Neutrophil (primary cell): Measurements from ENCODE around the gene DACH1.

ENCODE experiments used
- H3K27ac ChIP-seq: fragments of 200-600 bp; sonication (generic); 2 replicates; pipeline ENCODE4 v1.5.1; 2016; ENCODE audit warnings: mild to moderate bottlenecking, moderate library complexity
- H3K27me3 ChIP-seq: fragments of 200-600 bp; sonication (generic); 2 replicates; pipeline ENCODE4 v1.6.0; 2016; ENCODE audit warnings: mild to moderate bottlenecking
- H3K36me3 ChIP-seq: fragments of 200-600 bp; sonication (generic); 2 replicates; pipeline ENCODE4 v1.5.1; 2017
- H3K4me1 ChIP-seq, 2 experiments: fragments of 200-600 bp in 1 of 2; sonication (generic) in 1 of 2; 1 replicate in 1 of 2; 2 replicates in 1 of 2; pipeline versions ENCODE4 v1.5.1 to v1.6.1; 2013 to 2016; ENCODE audit warnings: low read depth in 1 of 2, low read length in 1 of 2, mild to moderate bottlenecking in 1 of 2, moderate library complexity in 1 of 2; ENCODE audit not compliant: control insufficient read depth in 1 of 2, insufficient read depth in 1 of 2
- H3K4me3 ChIP-seq, 2 experiments: fragments of 200-600 bp in 1 of 2; sonication (generic) in 1 of 2; 1 replicate in 1 of 2; 2 replicates in 1 of 2; pipeline ENCODE4 v1.5.1; 2013 to 2016; ENCODE audit warnings: low read depth in 1 of 2, low read length in 1 of 2, mild to moderate bottlenecking in 1 of 2, moderate library complexity in 1 of 2
- H3K9me3 ChIP-seq: fragments of 200-600 bp; sonication (generic); 2 replicates; pipeline ENCODE4 v1.5.1; 2016
- TF ChIP-seq, protein P1 (sequence below): fragments of 200-600 bp; sonication (generic); IDR thresholded peaks from 2 replicates; pipeline ENCODE4 v1.5.1; 2016; ENCODE audit warnings: antibody characterized with exemption

The DACH1 gene

DNA sequence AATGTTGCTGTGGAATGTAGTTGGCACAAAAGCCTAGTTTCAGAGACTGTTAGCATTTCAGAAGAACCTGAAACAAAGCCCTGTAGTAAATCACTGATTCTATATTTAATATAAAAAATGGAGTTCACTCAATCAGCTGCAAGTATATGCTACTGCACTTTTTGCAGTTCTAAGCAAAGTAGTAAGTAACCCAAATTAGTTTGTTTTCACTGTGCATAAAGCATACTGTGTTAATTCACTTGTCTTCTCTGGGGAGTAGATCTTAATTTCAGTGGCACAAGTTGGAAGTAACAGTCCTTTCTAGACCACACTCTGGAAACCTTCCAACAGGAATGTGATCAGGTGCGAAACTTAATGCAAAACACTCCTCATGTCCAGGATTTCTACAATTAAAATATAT, 139.3 kb downstream of the DACH1 start:
- no peak overlapping the region for H3K4me3 ChIP-seq
- H3K27ac ChIP-seq, result no peak overlapping the region
- H3K27me3 ChIP-seq, result no peaks in the 10 kb centered on the region
- H3K9me3 ChIP-seq, result no peaks in the 10 kb centered on the region
- TF ChIP-seq, protein P1, sequence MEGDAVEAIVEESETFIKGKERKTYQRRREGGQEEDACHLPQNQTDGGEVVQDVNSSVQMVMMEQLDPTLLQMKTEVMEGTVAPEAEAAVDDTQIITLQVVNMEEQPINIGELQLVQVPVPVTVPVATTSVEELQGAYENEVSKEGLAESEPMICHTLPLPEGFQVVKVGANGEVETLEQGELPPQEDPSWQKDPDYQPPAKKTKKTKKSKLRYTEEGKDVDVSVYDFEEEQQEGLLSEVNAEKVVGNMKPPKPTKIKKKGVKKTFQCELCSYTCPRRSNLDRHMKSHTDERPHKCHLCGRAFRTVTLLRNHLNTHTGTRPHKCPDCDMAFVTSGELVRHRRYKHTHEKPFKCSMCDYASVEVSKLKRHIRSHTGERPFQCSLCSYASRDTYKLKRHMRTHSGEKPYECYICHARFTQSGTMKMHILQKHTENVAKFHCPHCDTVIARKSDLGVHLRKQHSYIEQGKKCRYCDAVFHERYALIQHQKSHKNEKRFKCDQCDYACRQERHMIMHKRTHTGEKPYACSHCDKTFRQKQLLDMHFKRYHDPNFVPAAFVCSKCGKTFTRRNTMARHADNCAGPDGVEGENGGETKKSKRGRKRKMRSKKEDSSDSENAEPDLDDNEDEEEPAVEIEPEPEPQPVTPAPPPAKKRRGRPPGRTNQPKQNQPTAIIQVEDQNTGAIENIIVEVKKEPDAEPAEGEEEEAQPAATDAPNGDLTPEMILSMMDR, result no peak
- H3K36me3 ChIP-seq, result no peaks in the 10 kb centered on the region
- peaks cover 0 to 6% of the 10 kb centered on the region in 2 experiments for H3K4me1 ChIP-seq

DNA sequence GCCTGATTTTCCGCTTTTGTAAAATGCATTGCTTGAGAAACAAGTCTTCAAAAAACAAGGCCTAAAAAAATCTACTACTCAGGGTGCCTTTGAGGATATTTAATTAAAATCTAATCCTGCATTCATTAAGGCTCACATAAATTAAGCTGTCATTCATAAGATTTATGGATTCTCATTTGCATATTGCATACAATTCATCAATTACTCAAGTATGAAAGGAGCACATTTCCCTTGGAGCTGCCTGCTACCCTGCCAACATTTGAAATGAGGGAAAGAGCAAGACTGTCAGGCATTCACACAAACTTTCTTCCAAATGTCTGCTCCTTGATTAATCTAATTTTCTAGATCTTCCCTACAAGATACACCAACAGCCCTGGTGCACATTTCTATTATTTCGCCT, 140.0 kb downstream of the DACH1 start:
- Histone ChIP-seq H3K4me1 (peaks cover 0 to 6% of the 10 kb centered on the region in 2 experiments), H3K36me3 (no peaks in the 10 kb centered on the region), H3K27me3 (no peaks in the 10 kb centered on the region), H3K27ac (no peak overlapping the region), H3K4me3 (no peak overlapping the region), H3K9me3 (no peaks in the 10 kb centered on the region)
- TF ChIP-seq, protein P1, result no peak

DNA sequence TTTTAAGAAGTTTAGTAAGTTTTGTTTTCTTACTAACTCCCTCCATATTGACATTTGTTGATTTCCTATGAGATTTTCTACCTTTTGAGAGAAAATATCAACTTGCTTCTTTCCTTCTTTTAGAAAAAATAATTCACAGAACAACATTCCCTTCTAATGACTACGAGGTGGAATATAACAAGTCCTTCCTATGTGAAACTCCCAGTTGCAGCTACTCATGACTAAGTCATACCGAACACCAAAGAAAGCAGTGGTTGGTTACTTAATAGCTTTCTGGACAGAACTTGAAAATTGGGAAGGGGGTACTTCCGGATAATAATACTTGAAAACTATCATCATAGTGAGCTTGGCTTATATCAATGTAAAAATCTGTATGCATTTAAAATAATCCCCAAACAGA, 144.8 kb downstream of the DACH1 start:
- no peaks in the 10 kb centered on the region for H3K9me3 ChIP-seq
- TF ChIP-seq, protein P1, result no peak
- no peaks in the 10 kb centered on the region for H3K27me3 ChIP-seq
- H3K4me3 ChIP-seq, result no peak overlapping the region
- no peaks in the 10 kb centered on the region for H3K36me3 ChIP-seq
- no peak overlapping the region for H3K27ac ChIP-seq
- no peaks in the 10 kb centered on the region for H3K4me1 ChIP-seq

DNA sequence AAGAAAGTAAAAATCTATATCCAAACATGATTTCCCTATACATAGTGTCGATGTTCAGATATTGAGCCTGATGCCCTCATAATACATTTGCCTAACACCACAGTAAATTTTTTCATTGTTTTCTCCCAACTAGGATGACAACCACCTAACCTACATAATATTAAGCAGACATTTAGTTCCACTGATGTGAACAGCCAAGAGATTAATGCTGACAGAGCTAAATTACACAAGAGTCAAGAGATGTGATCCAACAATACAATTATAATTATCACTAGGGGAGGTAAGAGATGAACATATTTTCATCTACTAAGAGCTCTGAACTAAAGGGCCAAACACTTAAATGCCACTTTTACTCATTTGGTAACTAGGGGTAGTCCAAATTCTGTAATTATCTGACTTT, 145.9 kb downstream of the DACH1 start:
- no peaks in the 10 kb centered on the region for H3K9me3 ChIP-seq
- no peaks in the 10 kb centered on the region for H3K36me3 ChIP-seq
- TF ChIP-seq, protein P1, result no peak
- no peaks in the 10 kb centered on the region for H3K4me1 ChIP-seq
- H3K4me3 ChIP-seq, result no peak overlapping the region
- no peaks in the 10 kb centered on the region for H3K27me3 ChIP-seq
- no peak overlapping the region for H3K27ac ChIP-seq

DNA sequence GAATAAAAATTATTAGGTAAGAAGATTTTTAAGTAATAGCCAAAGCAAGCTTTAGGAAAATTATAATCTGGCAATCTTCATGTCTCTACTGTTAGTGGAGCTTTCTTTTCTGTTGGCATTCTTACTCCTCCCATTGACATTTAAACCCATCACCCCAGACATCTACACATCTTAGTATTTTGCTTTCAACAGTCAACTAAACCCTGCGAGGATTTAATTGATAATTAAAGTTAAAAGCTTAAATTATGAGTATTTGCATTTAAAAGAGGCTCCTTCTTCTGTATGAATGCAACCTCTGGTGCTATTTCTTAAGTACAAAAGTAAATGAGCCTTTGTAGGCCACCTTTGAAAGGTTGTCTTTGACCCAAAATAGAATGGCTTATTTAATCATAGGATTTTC, 148.1 kb downstream of the DACH1 start:
- no peak overlapping the region for H3K27ac ChIP-seq
- no peaks in the 10 kb centered on the region for H3K9me3 ChIP-seq
- H3K4me3 ChIP-seq, result no peak overlapping the region
- H3K4me1 ChIP-seq, result no peaks in the 10 kb centered on the region
- H3K27me3 ChIP-seq, result no peaks in the 10 kb centered on the region
- TF ChIP-seq, protein P1, result no peak
- H3K36me3 ChIP-seq, result no peaks in the 10 kb centered on the region

DNA sequence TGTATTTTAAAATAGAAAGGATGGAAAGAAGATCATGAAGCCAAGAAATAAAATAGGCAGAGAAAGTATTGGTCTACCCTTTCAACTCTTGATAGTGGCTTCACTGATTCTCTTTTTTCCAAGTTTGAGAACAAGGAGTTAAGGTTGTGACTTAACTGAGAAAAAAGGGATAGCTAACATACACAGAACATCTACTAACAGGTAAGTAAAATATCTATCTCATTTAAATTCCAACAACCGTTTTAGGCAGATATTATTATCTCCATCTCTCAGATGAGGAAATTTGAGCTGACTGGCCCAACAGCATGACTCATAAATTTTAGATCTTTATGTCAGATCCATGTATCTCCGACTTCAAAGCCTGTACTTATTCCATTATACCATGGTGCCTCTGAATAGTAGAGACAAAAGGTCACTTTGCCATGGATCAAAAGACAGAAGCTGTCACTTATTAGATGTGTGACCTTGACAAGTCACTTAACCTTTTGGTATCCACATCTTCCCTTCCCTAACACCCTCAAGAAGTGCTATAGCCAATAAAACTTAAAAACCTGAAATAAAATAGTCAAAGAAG, 152.1 kb downstream of the DACH1 start:
- H3K27ac ChIP-seq, result no peak overlapping the region
- no peaks in the 10 kb centered on the region for H3K27me3 ChIP-seq
- TF ChIP-seq, protein P1, result no peak
- H3K36me3 ChIP-seq, result no peaks in the 10 kb centered on the region
- no peaks in the 10 kb centered on the region for H3K9me3 ChIP-seq
- H3K4me3 ChIP-seq, result no peak overlapping the region
- no peaks in the 10 kb centered on the region for H3K4me1 ChIP-seq
